ENCODE results near the gene DIAPH1.

The DIAPH1 gene

DNA sequence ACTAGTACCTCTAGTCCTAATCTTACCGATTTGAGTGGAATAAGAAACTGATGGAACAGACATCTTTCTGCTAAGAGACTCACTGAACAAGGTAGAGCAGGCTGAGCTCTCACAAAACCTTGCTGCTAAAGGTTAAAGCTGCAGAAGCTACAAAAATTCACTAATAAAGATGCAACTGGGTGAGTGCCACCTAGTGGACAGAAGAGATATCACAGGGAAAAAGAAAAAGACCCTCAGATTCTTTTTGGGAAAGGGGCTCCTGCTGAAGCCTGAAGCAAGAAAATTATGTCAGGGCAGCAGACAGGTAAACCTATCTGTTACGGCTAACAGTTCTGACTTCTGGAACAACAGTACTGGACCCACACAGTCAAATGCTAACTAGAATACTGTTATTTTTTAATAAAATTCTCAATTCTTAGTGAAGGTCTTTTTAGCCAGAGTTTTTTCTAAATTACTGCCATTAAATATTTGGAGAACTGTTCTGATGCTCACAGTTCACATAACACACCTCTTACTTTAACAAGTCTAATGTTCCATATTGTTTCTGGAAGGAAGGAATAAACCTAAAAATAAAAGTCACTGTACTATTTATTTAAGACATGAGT, 51.2 kb downstream of the DIAPH1 start:
- H3K27me3 ChIP-seq (ENCODE audit: control insufficient read depth, insufficient read depth, low read length, poor library complexity, severe bottlenecking) = no peaks in the 10 kb centered on the region
- 54 to 64% methylated on average over 2 of the region's 2 CpGs for WGBS, 2 experiments

DNA sequence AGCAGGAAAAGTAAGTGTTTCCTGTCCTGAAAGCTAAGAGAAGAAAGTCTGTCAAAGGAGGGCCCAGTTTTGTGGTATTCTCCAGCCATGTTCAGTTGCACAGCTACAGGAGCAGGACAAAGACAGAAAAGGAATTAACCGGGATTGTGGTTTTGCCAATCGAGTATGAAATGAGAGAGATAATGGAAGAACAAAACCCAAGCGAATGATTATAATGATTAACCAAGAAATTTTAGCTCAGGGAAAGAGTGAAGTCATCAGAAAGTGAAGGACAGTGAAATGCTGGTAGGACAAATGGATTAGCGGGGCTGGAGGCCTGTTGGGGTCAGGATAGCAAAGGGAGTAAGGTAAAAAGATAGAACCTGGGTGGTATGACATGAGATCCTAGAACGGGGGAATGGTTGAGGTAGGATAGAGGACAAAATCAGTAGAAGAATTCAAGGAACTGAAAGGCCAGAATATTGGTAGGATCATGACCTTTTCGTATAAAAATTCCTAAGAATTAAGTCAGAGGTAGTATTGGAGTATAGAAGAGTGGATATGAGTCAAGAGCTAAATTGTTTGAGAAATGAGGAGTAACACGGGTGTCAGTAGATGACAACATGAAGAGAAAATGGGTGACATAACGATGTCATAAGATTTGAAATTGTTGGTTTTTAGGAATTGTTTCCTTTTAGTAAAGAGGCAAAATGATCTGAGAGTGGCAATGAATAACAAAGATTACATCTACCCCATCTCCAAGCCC, 52.8 kb downstream of the DIAPH1 start:
- Histone ChIP-seq H3K4me1 (ENCODE audit: control insufficient read depth, insufficient read depth, low read length) (no peaks in the 10 kb centered on the region), H3K4me3 (ENCODE audit: insufficient read depth, low read depth, low read length) (no peak overlapping the region), H3K36me3 (ENCODE audit: control insufficient read depth, insufficient read depth, low read length) (peaks cover 12% of the 10 kb centered on the region), H3K27me3 (ENCODE audit: control insufficient read depth, insufficient read depth, low read length, poor library complexity, severe bottlenecking) (no peaks in the 10 kb centered on the region), H3K9me3 (ENCODE audit: control insufficient read depth, low read length) (no peaks in the 10 kb centered on the region), H3K27ac (ENCODE audit: insufficient read depth, low read depth, low read length, poor library complexity, severe bottlenecking) (no peak overlapping the region)
- 96 to 98% methylated on average over 8 of the region's 8 CpGs for WGBS, 2 experiments

More for the DNA sequence above, 51.2 kb downstream of the DIAPH1 start:
- Histone ChIP-seq H3K36me3 (ENCODE audit: control insufficient read depth, insufficient read depth, low read length) (peaks cover 14% of the 10 kb centered on the region), H3K4me3 (ENCODE audit: insufficient read depth, low read depth, low read length) (no peak overlapping the region), H3K27ac (ENCODE audit: insufficient read depth, low read depth, low read length, poor library complexity, severe bottlenecking) (no peak overlapping the region), H3K9me3 (ENCODE audit: control insufficient read depth, low read length) (no peaks in the 10 kb centered on the region), H3K4me1 (ENCODE audit: control insufficient read depth, insufficient read depth, low read length) (no peaks in the 10 kb centered on the region)

DNA sequence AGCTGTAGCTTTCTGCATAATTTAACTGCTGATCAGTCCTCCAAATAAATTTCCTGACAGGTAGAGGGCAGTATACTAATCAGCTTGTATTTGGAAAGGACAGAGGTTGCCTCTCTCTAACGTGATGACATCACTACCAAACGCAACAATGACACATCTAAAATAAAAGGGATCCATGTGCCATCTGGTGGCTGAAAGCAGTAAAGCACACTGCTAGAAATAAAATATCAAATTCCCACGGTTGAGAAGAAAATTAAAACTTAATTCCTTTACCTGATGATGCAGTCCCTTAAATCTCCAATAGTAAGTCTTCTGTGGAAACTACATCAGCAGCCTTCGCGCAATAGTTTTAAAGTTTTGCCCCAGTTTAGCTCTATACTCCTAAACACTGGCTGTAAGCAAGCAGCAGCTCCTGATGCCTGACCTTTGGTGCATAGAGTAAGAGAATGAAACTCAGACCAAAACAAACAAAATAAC, 54.5 kb downstream of the DIAPH1 start:
- H3K27me3 ChIP-seq (ENCODE audit: control insufficient read depth, insufficient read depth, low read length, poor library complexity, severe bottlenecking) = no peaks in the 10 kb centered on the region
- peaks cover 6% of the 10 kb centered on the region for H3K4me1 ChIP-seq (ENCODE audit: control insufficient read depth, insufficient read depth, low read length)
- H3K27ac ChIP-seq (ENCODE audit: insufficient read depth, low read depth, low read length, poor library complexity, severe bottlenecking) = peak overlapping the region; percentile 74
- no peaks in the 10 kb centered on the region for H3K9me3 ChIP-seq (ENCODE audit: control insufficient read depth, low read length)
- WGBS, 2 experiments = 37 to 48% methylated on average over 5 of the region's 5 CpGs
- no peak overlapping the region for H3K4me3 ChIP-seq (ENCODE audit: insufficient read depth, low read depth, low read length)
- H3K36me3 ChIP-seq (ENCODE audit: control insufficient read depth, insufficient read depth, low read length) = peaks cover 9% of the 10 kb centered on the region

DNA sequence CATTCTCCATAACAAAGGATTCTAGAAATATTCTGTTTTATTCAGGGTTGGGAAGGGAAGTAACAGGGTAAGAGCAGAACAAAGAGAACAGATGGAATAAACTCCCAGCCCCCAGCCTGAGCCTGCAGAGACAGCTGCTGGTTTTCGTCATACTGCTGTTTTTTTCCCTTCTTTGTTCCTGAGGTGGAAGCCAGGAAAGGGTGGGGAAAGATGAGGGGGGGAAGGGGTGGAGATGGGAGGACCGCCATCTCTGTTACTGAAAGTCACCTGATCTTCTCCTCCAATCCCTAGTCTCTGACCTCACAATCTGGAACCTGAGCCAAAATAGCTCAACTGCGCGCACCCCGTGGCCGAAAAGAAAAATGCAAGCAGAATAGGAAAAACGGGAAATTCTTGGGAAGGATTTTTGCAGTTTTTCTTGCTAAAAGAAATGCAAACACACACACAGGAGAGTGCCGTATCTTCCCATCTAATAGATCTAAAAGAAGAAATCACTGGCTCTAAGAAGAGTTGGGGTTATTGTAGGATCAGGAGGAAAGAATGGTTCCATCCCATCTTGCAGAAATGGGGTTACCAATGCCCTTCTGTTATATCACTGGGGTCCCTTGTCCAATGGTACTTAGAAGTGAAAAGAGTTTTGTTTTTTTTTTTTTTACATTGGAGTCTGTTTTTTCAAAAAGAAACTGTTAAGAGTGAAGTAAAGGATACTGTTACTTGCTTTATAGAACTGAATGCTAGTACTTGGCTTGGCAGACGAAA, 57.9 kb downstream of the DIAPH1 start:
- Histone ChIP-seq H3K27me3 (ENCODE audit: control insufficient read depth, insufficient read depth, low read length, poor library complexity, severe bottlenecking) (no peaks in the 10 kb centered on the region), H3K4me1 (ENCODE audit: control insufficient read depth, insufficient read depth, low read length) (peaks cover 6% of the 10 kb centered on the region), H3K27ac (ENCODE audit: insufficient read depth, low read depth, low read length, poor library complexity, severe bottlenecking) (peak overlapping the region; percentile 95), H3K4me3 (ENCODE audit: insufficient read depth, low read depth, low read length) (no peak overlapping the region), H3K9me3 (ENCODE audit: control insufficient read depth, low read length) (no peaks in the 10 kb centered on the region), H3K36me3 (ENCODE audit: control insufficient read depth, insufficient read depth, low read length) (peaks cover 6% of the 10 kb centered on the region)
- 18% methylated on average over 9 of the region's 9 CpGs for WGBS, 2 experiments

DNA sequence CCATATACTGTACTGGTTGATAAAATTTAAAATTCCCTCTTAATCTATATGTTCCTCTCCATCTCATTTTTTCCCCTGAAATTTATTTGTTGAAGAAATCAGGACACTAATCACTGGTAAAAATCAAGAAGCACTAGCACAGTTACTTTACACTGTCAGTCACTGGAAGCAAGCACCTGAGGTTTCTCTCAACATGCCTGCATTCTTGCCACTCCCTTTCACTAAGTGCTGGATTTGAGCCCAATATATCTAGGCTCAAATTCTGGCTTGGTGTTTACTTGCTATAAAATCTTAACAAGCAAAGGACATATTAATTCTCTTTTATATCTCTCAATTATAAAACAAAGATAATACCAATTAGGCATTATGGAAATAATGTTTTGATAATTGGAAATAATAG, 58.6 kb downstream of the DIAPH1 start:
- Histone ChIP-seq H3K9me3 (ENCODE audit: control insufficient read depth, low read length) (no peaks in the 10 kb centered on the region), H3K4me1 (ENCODE audit: control insufficient read depth, insufficient read depth, low read length) (peaks cover 6% of the 10 kb centered on the region), H3K4me3 (ENCODE audit: insufficient read depth, low read depth, low read length) (no peak overlapping the region), H3K27ac (ENCODE audit: insufficient read depth, low read depth, low read length, poor library complexity, severe bottlenecking) (peak overlapping the region; percentile 95), H3K36me3 (ENCODE audit: control insufficient read depth, insufficient read depth, low read length) (peaks cover 6% of the 10 kb centered on the region), H3K27me3 (ENCODE audit: control insufficient read depth, insufficient read depth, low read length, poor library complexity, severe bottlenecking) (no peaks in the 10 kb centered on the region)

DNA sequence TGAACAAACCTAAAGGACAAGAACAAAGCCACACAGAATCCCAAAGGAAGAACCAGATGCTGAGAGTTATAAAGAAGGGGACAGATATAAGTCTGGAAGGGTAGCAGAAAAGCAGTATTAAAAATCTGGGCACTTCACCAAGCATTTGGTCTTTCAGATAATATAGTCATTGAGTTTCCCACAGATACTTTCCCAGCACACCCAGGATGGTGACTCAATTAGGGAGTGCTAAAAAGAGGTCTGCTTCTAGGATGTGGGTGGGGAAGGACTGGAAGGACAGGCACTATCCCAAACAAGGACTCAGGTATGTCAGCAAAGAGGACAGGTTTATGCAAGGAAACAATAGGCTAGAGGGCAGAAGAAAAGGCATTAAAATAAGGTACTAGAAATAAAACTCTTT, 59.3 kb downstream of the DIAPH1 start:
- Histone ChIP-seq H3K4me3 (ENCODE audit: insufficient read depth, low read depth, low read length) (no peak overlapping the region), H3K27me3 (ENCODE audit: control insufficient read depth, insufficient read depth, low read length, poor library complexity, severe bottlenecking) (no peaks in the 10 kb centered on the region), H3K9me3 (ENCODE audit: control insufficient read depth, low read length) (no peaks in the 10 kb centered on the region), H3K4me1 (ENCODE audit: control insufficient read depth, insufficient read depth, low read length) (peaks cover 6% of the 10 kb centered on the region), H3K36me3 (ENCODE audit: control insufficient read depth, insufficient read depth, low read length) (peaks cover 6% of the 10 kb centered on the region), H3K27ac (ENCODE audit: insufficient read depth, low read depth, low read length, poor library complexity, severe bottlenecking) (no peak overlapping the region)

DNA sequence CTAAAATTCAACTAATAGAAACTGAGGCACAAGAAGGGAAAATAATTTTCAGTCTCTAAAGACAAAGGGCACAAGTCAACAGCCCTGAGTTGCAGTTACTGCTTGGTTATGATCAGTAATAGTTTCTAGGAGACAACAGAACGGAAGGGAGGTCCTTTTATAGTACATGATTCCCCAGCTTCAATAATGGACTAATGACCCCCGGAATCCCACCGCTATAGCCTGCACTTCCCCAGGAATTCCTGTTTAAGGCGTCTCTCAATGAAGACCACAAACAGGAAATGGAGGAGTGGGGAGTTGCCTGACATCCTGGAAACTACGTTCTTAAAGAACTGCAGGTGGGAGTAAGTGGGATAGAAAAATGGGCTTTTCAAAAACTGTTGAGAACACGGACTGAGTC, 60.6 kb downstream of the DIAPH1 start:
- Histone ChIP-seq H3K36me3 (ENCODE audit: control insufficient read depth, insufficient read depth, low read length) (no peaks in the 10 kb centered on the region), H3K4me1 (ENCODE audit: control insufficient read depth, insufficient read depth, low read length) (peaks cover 6% of the 10 kb centered on the region), H3K27me3 (ENCODE audit: control insufficient read depth, insufficient read depth, low read length, poor library complexity, severe bottlenecking) (no peaks in the 10 kb centered on the region), H3K4me3 (ENCODE audit: insufficient read depth, low read depth, low read length) (no peak overlapping the region), H3K27ac (ENCODE audit: insufficient read depth, low read depth, low read length, poor library complexity, severe bottlenecking) (no peak overlapping the region), H3K9me3 (ENCODE audit: control insufficient read depth, low read length) (no peaks in the 10 kb centered on the region)
- 46 to 49% methylated on average over 6 of the region's 6 CpGs for WGBS, 2 experiments

DNA sequence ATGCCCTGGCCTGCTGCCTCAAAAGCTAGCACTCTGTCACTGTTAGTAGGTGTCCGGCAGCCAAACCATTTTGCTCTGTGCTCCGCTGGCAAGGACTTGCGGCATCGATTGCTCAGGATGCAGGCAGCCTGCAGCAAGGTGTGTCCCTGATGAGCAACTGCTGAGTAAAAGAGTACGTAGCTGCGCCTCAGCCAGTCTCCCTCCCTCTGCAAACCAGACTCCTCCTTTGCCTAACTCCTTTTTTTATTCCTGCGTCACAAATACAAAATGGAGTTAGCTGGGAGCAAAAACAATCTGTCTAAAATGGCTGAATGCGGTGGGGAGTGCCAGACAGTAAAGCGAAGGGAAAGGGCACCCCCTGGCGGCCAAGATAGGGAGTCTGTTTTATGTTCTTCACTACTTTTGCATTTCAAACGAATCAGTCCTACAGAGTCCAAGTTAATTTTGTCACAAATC, 61.1 kb downstream of the DIAPH1 start:
- H3K27me3 ChIP-seq (ENCODE audit: control insufficient read depth, insufficient read depth, low read length, poor library complexity, severe bottlenecking) = no peaks in the 10 kb centered on the region
- no peaks in the 10 kb centered on the region for H3K9me3 ChIP-seq (ENCODE audit: control insufficient read depth, low read length)
- H3K4me1 ChIP-seq (ENCODE audit: control insufficient read depth, insufficient read depth, low read length) = peaks cover 6% of the 10 kb centered on the region
- H3K36me3 ChIP-seq (ENCODE audit: control insufficient read depth, insufficient read depth, low read length) = no peaks in the 10 kb centered on the region
- no peak overlapping the region for H3K4me3 ChIP-seq (ENCODE audit: insufficient read depth, low read depth, low read length)
- H3K27ac ChIP-seq (ENCODE audit: insufficient read depth, low read depth, low read length, poor library complexity, severe bottlenecking) = peak overlapping the region; percentile 88
- WGBS, 2 experiments = 46 to 47% methylated on average over 11 of the region's 11 CpGs

DNA sequence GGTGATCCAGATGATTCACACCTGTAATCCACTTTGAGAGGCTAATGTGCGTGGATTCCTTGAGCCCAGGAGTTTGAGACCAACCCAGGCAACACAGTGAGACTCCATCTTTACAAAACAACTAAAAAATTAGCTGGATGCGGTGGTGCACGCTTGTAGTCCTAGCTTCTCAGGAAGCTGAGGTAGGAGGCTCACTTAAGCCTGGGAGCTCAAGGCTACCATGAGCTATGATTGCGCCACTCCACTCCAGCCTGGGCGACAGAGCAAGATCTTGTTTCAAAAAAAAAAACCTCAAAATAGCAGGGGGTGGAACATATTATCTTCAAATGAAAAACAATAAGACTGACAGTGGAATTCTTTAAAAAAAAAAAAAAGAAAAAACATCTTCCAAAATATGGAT, 70.9 kb downstream of the DIAPH1 start:
- 91 to 93% methylated on average over 5 of the region's 5 CpGs for WGBS, 2 experiments
- no peaks in the 10 kb centered on the region for H3K27me3 ChIP-seq (ENCODE audit: control insufficient read depth, insufficient read depth, low read length, poor library complexity, severe bottlenecking)
- H3K27ac ChIP-seq (ENCODE audit: insufficient read depth, low read depth, low read length, poor library complexity, severe bottlenecking) = no peak overlapping the region
- H3K4me1 ChIP-seq (ENCODE audit: control insufficient read depth, insufficient read depth, low read length) = no peaks in the 10 kb centered on the region
- H3K9me3 ChIP-seq (ENCODE audit: control insufficient read depth, low read length) = no peaks in the 10 kb centered on the region
- H3K36me3 ChIP-seq (ENCODE audit: control insufficient read depth, insufficient read depth, low read length) = no peaks in the 10 kb centered on the region
- no peak overlapping the region for H3K4me3 ChIP-seq (ENCODE audit: insufficient read depth, low read depth, low read length)

DNA sequence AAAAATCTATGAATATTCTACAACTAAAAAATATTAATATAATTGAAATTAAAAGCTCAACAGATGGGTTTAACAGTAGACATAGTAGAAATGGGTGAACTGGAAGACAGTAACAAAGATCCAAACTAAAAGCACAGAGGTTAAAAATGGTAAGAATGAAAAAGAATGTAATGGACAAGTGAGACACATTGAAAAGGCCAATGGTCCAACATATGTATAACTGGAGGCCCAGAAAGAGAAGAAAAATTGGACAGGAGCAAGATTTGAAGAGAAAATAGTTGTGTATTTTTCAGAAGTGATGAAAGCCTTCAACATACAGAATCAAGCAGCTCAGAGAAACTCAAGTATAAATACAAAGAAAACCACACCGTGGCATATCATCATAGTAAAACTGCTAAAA, 71.3 kb downstream of the DIAPH1 start:
- Histone ChIP-seq H3K36me3 (ENCODE audit: control insufficient read depth, insufficient read depth, low read length) (no peaks in the 10 kb centered on the region), H3K4me3 (ENCODE audit: insufficient read depth, low read depth, low read length) (no peak overlapping the region), H3K27ac (ENCODE audit: insufficient read depth, low read depth, low read length, poor library complexity, severe bottlenecking) (no peak overlapping the region), H3K4me1 (ENCODE audit: control insufficient read depth, insufficient read depth, low read length) (no peaks in the 10 kb centered on the region), H3K9me3 (ENCODE audit: control insufficient read depth, low read length) (no peaks in the 10 kb centered on the region), H3K27me3 (ENCODE audit: control insufficient read depth, insufficient read depth, low read length, poor library complexity, severe bottlenecking) (no peaks in the 10 kb centered on the region)
- WGBS, 2 experiments = 90 to 100% methylated on average over 1 of the region's 1 CpG

Measured in ectodermal cell (in vitro differentiated cells).